SU-DHL-6 (cell line): ENCODE results near the gene ARL15.

Source experiments
- EZH2phosphoT487 ChIP-seq: fragments of 200-600 bp; sonication (generic), shearing (Covaris generic); conservative IDR thresholded peaks from 2 replicates; pipeline ENCODE4 v1.6.1; 2018; ENCODE audit warnings: mild to moderate bottlenecking, antibody characterized with exemption, low read length, moderate library complexity, mixed read lengths
- TF ChIP-seq, protein P1 (sequence below): fragments of 200-600 bp; sonication (generic); IDR thresholded peaks from one replicate; pipeline ENCODE4 v1.5.1; 2017; ENCODE audit warnings: antibody characterized with exemption, mild to moderate bottlenecking, low read length, moderate library complexity; ENCODE audit not compliant: insufficient read depth, poor library complexity, severe bottlenecking

DNA sequence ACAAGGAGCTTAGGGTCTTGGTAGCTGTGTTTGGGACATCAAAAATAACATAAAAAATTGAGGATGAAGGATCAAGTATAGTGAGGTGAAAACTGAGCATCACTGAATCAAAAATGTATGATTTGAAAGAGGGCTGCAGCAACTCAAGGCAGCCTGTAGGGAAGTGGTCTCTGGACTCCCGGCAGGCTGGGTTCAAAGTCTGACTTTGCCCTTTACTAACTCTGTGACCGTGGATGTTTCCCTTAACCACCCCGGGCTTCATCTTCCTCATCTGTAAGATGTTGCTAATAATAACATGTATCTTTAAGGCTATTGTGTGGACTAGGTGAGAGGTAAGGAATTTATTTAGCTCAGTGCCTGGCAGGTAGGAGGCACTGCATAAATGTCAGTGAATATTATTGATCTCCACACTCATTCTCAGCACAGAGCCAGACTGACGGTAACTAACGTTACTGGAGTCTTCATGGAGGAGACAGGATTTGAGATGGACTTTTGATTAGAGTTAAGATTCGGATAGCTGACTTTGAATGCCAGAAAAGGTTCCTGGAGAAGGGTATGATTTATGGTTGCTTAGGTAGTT, 382.6 kb downstream of the ARL15 start:
- TF ChIP-seq, protein P1, sequence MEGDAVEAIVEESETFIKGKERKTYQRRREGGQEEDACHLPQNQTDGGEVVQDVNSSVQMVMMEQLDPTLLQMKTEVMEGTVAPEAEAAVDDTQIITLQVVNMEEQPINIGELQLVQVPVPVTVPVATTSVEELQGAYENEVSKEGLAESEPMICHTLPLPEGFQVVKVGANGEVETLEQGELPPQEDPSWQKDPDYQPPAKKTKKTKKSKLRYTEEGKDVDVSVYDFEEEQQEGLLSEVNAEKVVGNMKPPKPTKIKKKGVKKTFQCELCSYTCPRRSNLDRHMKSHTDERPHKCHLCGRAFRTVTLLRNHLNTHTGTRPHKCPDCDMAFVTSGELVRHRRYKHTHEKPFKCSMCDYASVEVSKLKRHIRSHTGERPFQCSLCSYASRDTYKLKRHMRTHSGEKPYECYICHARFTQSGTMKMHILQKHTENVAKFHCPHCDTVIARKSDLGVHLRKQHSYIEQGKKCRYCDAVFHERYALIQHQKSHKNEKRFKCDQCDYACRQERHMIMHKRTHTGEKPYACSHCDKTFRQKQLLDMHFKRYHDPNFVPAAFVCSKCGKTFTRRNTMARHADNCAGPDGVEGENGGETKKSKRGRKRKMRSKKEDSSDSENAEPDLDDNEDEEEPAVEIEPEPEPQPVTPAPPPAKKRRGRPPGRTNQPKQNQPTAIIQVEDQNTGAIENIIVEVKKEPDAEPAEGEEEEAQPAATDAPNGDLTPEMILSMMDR, result no peak
- TF ChIP-seq EZH2phosphoT487, result no peak
